OCI-LY3 (cell line): ENCODE results near the gene VSIG10L.

Experiments used
- CTCF ChIP-seq: fragments of 200-600, 300-600 bp; sonication (generic); IDR thresholded peaks from 2 replicates; pipeline ENCODE4 v1.5.1; 2014; ENCODE audit warnings: antibody characterized with exemption, low read length, low read depth
- EZH2phosphoT487 ChIP-seq: fragments of 200-600 bp; shearing (Covaris generic); IDR thresholded peaks from 2 replicates; pipeline ENCODE4 v1.6.1; 2018; ENCODE audit warnings: antibody characterized with exemption, mixed run types, low read depth

GRCh38 chr19:51316688-51317087 lies 25.3 kb downstream of the VSIG10L start:
- no peak for TF ChIP-seq CTCF
- TF ChIP-seq EZH2phosphoT487: no peak
